ENCODE measurements around the gene CDC42SE2.
"Not testable (repeated sequence)": the region's sequence is repeated elsewhere in the genome, so short reads cannot be mapped to it uniquely, and the experiment has no call there.

Gene CDC42SE2

GRCh38 chr5:131277875-131278740, 14.3 kb downstream of the CDC42SE2 start:
- no peak for DNase-seq (ENCODE audit: low read depth in 3 of 3, low spot score in 1 of 3)

DNA sequence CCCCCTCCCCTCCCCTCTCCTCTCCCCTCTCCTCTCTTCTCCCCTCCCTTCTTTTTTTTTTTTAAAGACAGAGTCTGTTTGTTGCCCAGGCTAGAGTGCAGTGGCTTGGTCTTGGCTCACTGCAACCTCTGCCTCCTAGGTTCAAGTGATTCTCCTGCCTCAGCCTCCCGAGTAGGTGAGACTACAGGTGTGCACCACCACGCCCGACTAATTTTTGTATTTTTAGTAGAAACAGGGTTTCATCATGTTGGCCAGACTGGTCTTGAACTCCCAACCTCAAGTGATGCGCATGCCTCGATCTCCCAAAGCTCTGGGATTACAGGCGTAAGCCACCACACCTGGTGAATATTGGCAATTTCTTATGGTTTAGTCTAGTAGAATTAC, 14.9 kb downstream of the CDC42SE2 start:
- DNase-seq (ENCODE audit: low read depth in 3 of 3, low spot score in 1 of 3): not testable (repeated sequence)

- no peak for DNase-seq (ENCODE audit: low read depth in 3 of 3, low spot score in 1 of 3)
Measured at GRCh38 chr5:131279204-131279603, 15.4 kb downstream of the CDC42SE2 start.

GRCh38 chr5:131280417-131280816, 16.6 kb downstream of the CDC42SE2 start:
- no peak for DNase-seq (ENCODE audit: low read depth in 3 of 3, low spot score in 1 of 3)

DNA sequence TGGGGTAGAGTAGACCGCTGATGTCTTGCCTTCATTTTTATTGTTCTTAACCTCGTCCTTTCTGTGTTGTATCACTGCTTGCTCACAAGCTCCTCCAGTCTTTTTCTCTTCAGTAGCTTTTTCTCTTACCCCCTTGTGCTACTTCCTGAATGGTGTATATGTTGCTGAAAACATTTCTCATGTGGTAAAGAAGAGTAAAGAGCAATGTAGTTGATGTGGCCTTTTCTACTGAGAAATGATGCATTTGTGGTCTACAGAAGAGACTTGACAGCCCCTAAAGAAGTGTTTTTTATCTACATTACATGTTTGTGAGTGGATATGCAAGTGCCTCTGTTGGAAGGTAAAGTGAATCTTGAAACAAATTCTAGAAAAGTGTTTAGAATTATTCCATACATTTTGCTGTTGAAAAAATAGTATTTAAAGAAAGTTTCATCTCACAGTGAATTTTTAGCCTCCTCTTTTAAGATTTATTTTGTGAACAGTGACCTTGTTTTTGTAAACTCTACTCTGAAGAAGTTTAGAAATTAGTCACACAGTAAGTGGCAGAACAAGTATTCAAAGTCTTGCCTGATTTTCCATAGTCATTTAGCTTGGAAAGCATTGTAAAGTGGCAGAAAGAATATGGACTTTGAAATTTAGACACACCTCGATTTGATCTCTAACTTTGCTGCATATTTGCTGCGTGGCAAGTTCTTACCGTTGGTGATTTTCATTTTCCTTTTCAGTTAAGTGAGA, 17.4 kb downstream of the CDC42SE2 start:
- no peak for DNase-seq (ENCODE audit: low read depth in 3 of 3, low spot score in 1 of 3)

- no peak for DNase-seq (ENCODE audit: low read depth in 3 of 3, low spot score in 1 of 3)
Measured at GRCh38 chr5:131281868-131282234, 18.0 kb downstream of the CDC42SE2 start.

DNA sequence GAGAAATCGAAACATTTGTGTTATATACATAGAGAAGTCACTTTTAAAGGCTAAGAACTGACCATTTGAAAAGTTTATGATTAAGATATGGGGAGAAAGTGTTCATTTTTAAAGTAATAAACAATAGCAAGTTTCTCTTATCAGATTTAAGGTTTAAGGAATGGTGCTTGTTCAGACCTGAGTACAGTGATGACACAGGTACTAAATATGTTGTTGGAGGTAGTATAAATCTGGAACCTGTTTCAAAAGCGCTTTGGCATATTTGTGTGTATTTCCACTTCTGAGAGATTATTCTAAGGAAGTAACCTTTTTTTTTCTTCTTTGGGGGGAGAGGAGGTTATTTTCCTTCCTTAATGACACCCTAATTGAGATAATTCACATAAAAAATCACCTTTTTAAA, 18.4 kb downstream of the CDC42SE2 start:
- DNase-seq (ENCODE audit: low read depth in 3 of 3, low spot score in 1 of 3): no peak

DNA sequence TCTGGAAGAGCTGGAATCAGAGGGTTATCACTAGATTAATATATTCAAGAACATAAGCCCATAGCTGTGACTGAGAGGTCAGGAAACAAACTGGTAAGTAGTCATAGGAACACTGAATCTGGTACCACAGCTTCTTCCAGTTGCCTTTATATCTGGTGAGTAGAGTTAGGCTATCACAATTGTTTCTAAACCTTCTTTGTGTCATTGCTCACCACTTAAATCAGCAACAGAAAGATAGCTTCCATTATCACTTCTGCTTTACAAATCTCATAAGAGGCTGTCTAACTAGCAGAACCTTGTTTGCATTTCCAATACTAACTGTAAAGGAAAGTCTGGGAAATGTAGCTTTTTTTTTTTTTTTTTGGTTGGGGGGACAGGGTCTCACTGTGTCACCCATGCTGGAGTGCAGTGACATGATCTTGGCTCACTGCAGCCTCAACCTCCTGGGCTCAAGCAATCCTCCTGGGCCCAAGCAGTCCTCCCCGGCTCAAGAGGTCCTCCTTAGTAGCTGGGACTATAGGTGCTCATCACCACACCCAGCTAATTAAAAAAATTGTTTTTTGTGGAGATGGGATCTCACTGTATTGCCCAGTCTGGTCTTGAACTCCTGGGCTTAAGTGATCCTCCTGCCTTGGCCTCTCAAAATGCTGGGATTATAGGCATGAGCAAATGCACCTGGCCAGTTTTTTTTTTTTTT, 22.0 kb downstream of the CDC42SE2 start:
- no peak for DNase-seq (ENCODE audit: low read depth in 3 of 3, low spot score in 1 of 3)

DNA sequence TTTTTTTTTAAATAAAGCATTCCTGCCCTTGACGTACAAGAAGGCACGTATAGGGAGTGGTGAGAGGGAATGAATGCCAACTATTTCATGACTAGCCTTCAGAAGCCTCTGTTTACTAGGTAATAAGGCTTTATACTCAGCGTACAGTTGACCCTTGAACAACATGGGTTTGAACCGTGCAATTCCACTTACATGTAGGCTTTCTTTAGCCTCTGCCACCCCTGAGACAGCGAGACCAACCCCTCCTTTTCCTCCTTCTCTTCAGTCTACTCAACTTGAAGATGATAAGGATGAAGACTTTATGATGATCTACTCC, 22.5 kb downstream of the CDC42SE2 start:
- no peak for DNase-seq (ENCODE audit: low read depth in 3 of 3, low spot score in 1 of 3)

DNA sequence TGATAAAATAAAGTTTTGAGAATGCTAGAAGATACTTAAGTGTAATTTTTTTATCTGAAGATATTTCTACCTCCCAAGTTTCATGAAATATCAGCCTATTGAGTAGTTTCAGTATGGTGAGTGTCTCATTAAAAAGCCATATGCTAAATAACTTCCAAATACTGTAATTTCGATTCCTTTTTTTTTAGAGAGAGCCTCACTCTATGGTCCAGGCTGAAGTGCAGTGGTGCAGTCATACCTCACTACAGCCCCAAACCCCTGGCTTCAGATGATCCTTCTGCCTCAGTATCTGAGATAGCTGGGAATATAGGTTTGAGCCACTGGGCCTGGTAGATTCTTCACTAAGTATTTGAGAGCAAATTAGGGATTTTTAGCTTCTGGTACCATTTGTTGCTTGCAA, 24.5 kb downstream of the CDC42SE2 start:
- no peak for DNase-seq (ENCODE audit: low read depth in 3 of 3, low spot score in 1 of 3)

DNA sequence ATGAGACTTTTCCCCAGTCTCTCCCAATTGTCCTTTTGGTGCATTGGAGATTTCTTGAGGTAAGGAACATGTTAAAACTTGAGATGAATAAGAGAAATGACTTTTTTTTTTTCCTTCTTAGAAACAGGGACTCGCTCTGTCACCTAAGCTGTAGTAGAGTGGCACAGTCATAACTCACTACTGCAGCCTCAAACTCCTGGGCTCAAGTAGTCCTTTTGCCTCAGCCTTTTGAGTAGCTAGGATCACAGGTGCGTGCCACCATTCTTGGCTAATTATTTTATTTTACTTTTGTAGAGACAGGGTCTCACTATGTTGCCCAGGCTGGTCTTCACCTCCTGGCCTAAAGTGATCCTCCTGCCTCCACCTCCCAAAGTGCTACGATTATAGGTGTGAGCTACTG, 25.9 kb downstream of the CDC42SE2 start:
- no peak for DNase-seq (ENCODE audit: low read depth in 3 of 3, low spot score in 1 of 3)

- DNase-seq (ENCODE audit: low read depth in 3 of 3, low spot score in 1 of 3): no peak
Measured at GRCh38 chr5:131296213-131296672, 32.4 kb downstream of the CDC42SE2 start.

GRCh38 chr5:131297886-131298285, 34.0 kb downstream of the CDC42SE2 start:
- no peak for DNase-seq (ENCODE audit: low read depth in 3 of 3, low spot score in 1 of 3)

DNA sequence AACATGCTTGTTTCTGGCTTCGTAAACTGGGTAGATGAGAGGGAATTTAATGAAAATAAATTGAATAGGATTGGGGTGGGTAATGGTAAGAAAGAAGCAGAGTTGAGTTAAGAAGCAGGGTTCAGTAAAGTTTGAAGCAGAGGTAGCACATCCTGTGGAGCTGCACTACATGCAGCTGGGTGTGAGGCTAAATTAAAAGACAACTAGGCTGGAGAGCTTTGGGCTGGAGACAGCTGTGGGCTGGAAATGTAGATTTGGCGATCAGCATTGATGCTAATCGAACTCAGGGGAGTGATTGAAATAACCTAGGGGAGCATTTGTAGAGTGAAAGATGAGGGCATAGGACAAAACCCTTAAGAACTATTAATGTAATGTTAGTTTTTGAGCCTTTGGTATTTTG, 35.6 kb downstream of the CDC42SE2 start:
- no peak for DNase-seq (ENCODE audit: low read depth in 3 of 3, low spot score in 1 of 3)

GRCh38 chr5:131302506-131302905, 38.7 kb downstream of the CDC42SE2 start:
- no peak for DNase-seq (ENCODE audit: low read depth in 3 of 3, low spot score in 1 of 3)

DNA sequence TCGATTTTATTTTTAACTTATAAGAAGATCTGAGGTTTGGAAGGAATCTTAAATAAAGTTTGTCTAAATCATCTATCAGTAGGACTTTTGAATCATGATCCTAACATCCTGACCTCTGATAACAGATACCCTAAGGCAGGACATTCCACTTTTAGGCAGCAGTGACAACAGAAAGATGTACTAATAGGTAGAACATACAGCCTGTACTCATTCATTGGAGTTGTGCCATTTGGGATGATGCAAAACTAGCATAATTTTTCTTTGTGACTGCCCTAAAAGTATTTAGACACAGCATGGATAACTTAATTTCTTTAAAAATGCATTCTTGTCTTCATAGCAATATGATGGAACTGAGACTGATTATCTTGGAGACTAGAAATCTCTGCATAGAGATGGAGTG, 39.7 kb downstream of the CDC42SE2 start:
- DNase-seq (ENCODE audit: low read depth in 3 of 3, low spot score in 1 of 3): no peak

GRCh38 chr5:131304414-131304813, 40.6 kb downstream of the CDC42SE2 start:
- no peak for DNase-seq (ENCODE audit: low read depth in 3 of 3, low spot score in 1 of 3)

- DNase-seq (ENCODE audit: low read depth in 3 of 3, low spot score in 1 of 3): no peak
Measured at GRCh38 chr5:131305138-131305689, 41.4 kb downstream of the CDC42SE2 start.

DNA sequence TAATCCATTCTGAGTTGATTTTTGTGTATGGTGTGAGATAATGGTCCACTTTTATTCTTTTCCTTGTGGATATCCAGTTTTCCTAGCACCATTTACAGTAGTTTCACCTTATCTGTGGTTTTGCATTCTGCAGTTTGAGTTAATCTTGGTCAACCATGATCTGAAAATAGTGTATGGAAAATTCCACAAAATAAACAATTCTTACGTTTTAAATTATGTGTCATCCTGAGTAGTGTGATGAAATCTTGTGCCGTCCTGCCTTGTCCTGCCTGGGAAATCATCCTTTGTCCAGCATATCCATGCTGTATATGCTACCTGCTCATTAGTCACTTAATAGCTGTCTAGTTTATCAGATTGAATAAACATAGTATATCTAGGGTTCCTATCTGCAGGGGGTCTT, 42.1 kb downstream of the CDC42SE2 start:
- DNase-seq (ENCODE audit: low read depth in 3 of 3, low spot score in 1 of 3): no peak

- DNase-seq (ENCODE audit: low read depth in 3 of 3, low spot score in 1 of 3): not testable (repeated sequence)
Measured at GRCh38 chr5:131312235-131312772, 48.5 kb downstream of the CDC42SE2 start.

- no peak for DNase-seq (ENCODE audit: low read depth in 3 of 3, low spot score in 1 of 3)
Measured at GRCh38 chr5:131316026-131316425, 52.2 kb downstream of the CDC42SE2 start.

Measured in stimulated activated CD4-positive, alpha-beta T cell treated with anti-CD3 and anti-CD28 coated beads, TNF-alpha, amount 100 ng/mL, for 1 hour (primary cell).